ENCODE results near the gene NEURL3.
"Not testable (repeated sequence)": the region's sequence is repeated elsewhere in the genome, so short reads cannot be mapped to it uniquely, and the experiment has no call there.

Gene NEURL3

DNA sequence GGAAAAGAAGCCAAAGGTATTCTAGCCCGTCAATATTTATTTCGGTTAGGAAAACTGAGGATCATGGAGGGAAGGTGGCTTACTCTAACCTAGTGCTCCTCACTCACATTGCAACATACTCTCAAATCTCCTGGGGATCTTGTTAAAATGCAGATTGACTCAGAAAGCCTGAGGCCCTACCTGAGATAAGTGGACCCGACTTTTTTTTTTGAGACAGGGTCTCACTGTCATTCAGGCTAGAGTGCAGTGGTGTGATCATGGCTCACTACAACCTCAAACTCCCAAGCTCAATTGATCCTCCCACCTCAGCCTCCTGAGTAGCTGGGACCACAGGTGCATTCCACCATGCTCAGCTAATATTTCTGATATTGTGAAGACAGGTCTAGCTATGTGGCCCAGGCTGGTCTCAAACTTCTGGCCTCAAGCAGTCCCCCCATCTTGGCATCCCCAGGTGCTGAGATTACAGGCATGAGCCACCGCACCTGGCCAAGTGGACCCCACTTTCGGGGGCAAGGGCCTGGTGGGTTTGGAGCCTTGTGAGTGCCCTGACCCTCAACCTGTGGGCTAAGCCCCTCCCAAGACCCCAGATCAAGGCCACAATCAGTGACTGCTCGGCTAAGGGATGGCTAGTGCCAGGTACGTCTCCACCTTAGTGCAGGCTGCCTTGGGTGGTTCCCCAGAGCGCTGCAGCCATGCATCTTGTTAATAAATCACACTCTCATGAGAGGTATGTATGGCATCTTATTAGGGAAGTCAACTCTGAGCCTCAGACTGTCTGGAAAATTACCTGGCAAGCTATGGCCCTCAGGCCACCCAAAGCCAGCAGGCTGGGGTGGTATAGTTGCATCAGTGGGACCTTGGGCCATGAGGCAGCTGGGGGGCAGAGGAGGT, 1.1 kb upstream of the NEURL3 start:
- no peak for DNase-seq

DNA sequence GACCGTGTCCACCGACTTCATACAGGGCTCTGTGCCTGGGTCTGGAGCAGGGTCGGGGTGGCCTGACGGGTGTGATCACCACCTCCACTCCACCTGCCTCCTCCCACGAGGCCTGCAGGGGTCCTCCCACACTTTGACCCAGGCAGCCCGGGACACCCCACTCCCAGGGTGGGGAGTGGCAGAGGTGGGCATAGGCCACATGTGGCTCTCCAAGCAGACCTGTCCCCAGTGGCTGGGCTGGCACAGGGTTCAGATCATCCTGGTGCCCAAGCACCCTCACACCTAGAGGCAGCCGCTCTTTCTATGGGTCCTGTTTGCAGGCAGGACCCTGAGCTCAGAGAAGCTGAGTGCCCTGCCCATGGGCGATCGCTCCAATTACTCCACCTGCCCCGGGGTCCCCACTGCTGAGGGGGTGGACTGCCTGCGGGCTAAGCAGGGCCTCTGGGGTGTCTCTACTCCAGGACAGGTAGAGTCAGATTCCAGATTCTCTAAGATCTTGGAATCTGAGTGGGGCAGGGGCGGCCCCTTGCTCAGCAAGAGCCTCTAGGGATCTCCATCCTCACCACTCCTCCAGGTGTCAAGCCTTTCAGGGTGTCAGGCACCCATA, 1.4 kb downstream of the NEURL3 start:
- DNase-seq = no peak

GRCh38 chr2:96502891-96503636, 2.1 kb downstream of the NEURL3 start:
- no peak for DNase-seq

DNA sequence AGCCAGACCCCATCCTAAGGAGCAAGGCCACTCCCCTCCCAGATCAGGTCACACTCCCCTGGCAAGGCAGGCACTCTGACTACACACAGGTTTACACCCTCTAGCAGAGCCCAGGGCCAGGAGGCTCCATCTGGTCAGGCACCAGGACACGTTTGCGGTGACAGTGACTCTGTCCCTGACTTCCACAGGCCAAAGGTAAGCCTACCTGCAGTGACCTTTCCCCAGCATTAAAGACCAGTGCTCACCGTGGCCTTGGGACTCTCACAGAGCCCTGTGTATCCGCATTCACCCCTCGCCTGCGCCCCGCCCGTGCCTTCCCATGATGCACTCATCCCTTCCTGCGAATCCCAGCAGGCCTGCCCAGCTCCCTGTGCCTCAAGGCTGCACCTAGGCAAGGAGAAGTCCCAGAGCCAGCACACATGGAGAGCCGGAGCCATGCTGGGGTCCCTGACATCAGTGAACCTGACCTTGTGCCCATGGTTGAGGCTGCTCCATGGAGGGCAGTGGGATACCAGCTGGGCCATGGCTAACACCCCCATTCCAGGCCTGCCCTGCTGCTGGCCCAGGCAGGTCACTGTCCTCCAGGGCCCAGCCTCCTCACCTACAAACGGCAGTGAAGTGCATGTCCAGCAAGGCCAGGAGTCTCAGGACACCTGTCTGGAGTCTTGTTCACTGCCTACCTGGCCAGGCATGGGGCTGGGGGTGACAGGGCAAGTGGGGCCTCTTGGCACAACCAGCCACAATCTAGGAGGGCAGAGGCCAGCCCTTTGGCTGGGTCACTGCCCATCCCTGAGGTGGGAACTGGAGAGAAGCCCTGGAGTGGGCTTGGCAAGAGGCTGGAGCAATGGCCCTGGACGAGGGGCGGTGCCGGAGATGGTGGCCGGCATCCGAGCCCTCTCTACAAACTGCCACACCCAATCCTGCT, 3.0 kb downstream of the NEURL3 start:
- no peak for DNase-seq

DNA sequence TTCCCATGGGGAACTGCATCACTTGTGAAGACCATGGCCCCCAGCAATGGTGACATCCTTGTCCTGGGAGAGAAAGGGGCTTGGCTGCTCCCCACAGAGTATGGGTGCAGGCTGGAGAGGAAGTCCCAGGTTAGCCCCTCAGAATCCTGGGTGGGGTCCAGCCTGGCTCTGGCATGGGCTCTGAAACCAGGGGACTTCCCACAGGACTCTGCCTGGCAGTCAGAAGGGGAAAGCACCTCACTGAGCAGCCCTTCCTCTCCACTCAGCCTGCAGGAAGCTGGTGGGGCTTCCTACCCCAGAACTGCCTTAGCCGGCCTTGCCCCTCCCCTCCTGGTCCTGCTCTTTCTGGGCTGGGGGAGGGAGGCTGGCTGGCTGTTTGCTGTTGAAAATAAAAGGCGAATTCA, 3.7 kb downstream of the NEURL3 start:
- DNase-seq = no peak

- no peak for DNase-seq
Measured at GRCh38 chr2:96500385-96501066, 4.6 kb downstream of the NEURL3 start.

DNA sequence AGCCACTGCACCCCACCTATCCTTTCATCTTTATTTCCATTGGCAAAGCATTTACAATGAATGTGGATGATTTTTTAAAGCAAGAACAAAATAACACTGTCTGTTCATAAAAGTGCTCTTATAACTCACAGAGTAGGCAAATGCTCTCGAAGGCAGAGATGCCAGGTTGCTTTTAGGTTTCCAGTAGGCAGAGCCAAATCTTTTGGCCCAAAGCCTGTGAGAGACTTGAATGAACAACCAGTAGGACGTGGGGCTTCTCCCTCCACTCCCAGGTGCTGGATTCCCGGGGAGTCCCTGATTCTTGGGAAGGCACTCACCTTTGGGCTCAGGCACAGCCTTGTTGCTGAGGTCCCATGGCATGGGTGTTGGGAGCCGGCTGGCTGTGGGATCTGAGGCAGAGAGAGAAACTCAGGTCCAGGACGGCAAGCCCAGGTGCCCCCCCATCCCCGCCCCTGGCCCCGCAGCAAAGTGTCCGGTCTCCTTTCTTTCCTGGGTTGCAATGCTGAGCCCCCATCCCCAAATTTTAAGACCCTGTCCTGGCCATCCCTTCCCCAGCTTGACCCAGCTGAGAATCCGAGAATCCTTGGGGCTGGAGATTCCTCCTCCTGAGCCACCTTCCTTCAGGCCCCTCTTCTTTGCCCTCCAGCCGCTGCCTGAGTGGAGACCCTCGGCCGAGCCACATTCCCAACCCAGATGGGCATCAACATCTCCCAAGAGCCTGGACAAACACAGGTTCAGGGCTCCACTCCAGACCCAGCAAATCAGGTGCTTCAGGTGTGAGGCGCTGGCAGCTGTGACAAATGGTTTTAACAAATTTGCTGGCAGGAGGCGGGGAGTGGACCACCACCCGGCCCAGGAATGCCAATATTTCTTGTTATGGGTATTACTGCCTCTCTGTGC, 5.8 kb downstream of the NEURL3 start:
- DNase-seq = no peak

GRCh38 chr2:96498611-96499010, 6.5 kb downstream of the NEURL3 start:
- DNase-seq = not testable (repeated sequence)

- DNase-seq = no peak
Measured at GRCh38 chr2:96498021-96498431, 7.1 kb downstream of the NEURL3 start.

DNA sequence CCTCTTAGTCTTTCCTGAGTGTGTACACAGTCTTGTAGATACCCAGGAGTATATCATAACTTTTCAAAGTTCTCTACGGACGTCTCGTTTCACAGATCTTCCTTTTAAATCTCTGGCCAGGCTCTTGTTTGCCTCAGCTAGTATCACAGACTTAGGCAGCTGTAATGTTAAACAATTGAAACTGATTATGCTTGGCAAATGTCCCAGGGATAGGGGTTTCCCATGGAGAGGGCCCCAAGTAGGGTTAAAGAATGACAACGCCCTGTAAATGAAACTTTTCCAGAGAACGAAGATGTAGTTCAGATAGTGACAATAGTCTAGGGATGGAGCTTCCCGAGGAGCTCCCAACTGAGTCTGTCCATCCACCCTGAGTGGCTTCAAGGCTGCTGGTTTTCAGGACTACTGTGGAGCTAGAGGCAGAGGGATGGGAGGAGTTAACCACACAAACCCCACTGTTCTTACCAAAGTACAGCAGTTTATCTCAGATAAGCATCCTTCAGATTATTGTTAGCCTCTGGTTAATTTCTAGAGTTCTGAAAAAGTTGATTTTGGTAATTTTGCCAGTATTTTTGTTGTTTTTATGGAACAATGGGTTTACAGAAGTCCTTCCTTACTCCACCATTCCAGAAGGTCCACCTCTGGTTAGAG, 9.1 kb downstream of the NEURL3 start:
- no peak for DNase-seq

DNA sequence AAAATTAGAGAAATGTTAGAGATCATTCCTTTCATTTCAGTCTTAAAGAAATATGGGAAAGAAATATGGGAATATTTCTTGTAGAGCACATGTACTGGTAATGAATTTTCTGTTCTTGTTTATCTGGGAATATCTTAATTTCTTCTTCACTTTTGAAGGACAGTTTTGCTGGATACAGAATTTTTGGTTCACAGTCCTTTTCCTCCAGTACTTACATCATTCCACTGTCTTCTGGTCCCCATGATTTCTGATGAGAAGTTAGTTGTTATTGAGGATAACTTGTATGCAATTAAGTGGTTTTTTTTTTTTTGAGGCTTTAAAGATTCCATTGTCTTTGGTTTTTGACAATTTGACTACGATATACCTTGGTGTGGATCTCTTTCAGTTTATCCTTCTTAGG, 11.0 kb downstream of the NEURL3 start:
- no peak for DNase-seq

GRCh38 chr2:96493072-96493471, 12.1 kb downstream of the NEURL3 start:
- no peak for DNase-seq

- no peak for DNase-seq
Measured at GRCh38 chr2:96491860-96492497, 13.2 kb downstream of the NEURL3 start.

GRCh38 chr2:96489663-96490062, 15.5 kb downstream of the NEURL3 start:
- DNase-seq = no peak

- no peak for DNase-seq
Measured at GRCh38 chr2:96489261-96489660, 15.9 kb downstream of the NEURL3 start.

DNA sequence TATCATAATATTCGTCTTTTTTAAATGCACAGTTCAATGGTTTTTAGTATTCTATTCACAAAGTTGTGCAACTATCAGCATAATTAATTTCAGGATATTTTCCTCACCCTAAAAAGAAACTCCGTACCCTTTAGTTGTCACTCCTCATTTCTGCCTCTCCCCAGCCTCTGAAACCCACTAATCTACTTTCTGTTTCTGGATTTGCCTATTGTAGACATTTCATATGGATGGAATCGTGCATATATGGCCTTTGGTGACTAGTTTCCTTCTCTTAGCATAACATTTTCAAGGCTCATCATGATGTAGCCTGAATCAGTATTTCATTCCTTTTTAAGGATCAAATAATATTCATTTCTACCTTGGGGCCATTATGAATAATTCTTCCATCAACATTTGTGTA, 18.5 kb downstream of the NEURL3 start:
- DNase-seq = no peak

- DNase-seq = no peak
Measured at GRCh38 chr2:96485751-96486651, 19.2 kb downstream of the NEURL3 start.

GRCh38 chr2:96485350-96485749, 19.8 kb downstream of the NEURL3 start:
- DNase-seq = no peak

DNA sequence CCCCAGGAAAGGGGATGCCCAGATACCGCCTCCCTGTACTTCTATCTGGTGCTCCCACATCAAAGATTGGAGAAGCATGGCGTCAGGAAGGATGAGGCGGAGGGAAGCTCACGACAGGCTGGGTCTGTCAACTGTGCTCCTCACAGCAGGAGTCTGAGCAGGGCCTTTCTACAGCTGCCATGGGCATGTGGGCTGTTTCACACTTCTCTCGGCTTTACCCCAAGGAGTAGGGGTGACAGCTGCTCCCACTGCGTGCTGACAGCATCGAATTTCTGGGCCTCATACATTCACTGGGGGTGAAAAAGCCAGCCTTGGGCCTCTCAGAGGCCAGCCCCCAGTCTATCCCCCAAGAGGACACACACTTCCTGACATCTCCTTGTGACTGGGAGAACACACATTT, 21.1 kb downstream of the NEURL3 start:
- DNase-seq = no peak
